Measurements from ENCODE around the gene C19orf47.

DNA sequence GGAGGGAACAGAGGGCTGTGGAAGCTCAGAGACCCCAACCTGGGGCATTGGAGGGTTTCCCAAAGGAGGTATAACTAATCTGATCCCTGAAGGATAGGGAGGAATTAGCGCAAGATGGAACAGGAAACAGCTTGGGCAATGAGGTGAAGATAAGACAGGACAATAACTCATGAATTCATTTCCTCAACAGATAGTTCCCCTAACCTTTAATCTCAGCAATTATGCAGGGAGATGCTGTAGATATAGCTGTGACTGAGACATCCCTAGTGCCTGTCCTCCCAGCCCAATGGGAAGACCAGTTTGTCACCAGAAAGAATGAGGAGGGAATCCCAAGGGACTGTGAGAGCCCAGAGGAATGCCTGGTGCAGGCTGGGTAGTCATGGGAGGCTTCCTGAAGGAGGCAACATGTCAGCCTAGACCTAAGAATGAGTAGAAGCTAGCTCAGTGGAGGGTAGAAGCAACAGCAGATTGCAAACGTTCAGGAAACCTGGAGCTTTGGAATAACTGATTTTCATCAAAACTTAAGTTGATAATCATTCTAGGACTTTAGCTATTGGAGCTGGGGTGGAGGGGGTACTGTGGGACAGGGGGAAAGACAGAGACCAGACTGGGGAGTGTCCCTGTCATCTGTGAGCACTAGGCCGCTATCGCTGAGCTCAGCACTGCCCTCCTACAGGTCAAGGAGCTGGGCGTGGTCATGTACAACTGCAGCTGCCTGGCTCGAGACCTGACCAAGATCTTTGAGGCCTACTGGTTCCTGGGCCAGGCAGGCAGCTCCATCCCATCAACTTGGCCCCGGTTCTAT, 23.0 kb upstream of the C19orf47 start:
- TF ChIP-seq, protein P1, sequence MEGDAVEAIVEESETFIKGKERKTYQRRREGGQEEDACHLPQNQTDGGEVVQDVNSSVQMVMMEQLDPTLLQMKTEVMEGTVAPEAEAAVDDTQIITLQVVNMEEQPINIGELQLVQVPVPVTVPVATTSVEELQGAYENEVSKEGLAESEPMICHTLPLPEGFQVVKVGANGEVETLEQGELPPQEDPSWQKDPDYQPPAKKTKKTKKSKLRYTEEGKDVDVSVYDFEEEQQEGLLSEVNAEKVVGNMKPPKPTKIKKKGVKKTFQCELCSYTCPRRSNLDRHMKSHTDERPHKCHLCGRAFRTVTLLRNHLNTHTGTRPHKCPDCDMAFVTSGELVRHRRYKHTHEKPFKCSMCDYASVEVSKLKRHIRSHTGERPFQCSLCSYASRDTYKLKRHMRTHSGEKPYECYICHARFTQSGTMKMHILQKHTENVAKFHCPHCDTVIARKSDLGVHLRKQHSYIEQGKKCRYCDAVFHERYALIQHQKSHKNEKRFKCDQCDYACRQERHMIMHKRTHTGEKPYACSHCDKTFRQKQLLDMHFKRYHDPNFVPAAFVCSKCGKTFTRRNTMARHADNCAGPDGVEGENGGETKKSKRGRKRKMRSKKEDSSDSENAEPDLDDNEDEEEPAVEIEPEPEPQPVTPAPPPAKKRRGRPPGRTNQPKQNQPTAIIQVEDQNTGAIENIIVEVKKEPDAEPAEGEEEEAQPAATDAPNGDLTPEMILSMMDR (conservative IDR thresholded peaks at IDR 0.05 in 1 of 2, IDR thresholded peaks at IDR 0.05 in 1 of 2; ENCODE audit: extremely low read depth in 1 of 2, insufficient read depth in 1 of 2, low read depth in 1 of 2, low read length in 2 of 2): no peak
- TF ChIP-seq EZH2 (IDR thresholded peaks at IDR 0.05; ENCODE audit: borderline replicate concordance, low read length): no peak

Measured in mammary epithelial cell (primary cell).